Measurements from ENCODE around the gene RABGAP1L. TPM values are rescaled to one million over a fixed set of nuclear protein-coding genes. Genes with fewer than 3 reads are reported as not detected.
A peak's percentile ranks its signal among the peaks of the same experiment; 100 is the strongest.

Gene RABGAP1L
- total RNA-seq, 1 donor from 2014 or later = 83.9 TPM

DNA sequence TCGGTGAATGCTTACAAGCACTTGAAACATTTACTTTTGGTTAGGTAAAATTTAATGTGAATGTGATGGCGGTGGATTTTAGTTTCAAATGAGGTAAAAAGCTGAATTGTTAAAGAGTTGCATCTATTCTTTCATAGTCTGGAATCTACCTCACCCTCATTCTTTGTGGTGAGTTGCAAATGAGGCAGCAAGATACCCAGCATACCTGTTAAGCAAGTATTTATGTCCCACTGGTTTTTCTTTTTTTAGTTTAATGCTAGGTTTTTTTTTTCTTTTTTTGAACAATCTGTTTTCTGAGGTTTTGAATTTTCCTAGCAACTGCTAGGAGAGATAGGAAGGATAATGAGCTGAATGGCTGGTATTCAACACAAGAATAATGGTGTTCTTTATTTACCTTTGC, 712.6 kb downstream of the RABGAP1L start:
- Histone ChIP-seq H3K27ac (no peak overlapping the region), H3K4me3 (no peak overlapping the region), H3K4me1 (peaks cover 7% of the 10 kb centered on the region), H3K36me3 (no peaks in the 10 kb centered on the region), H3K9me3 (no peaks in the 10 kb centered on the region), H3K27me3 (ENCODE audit: low read depth) (no peaks in the 10 kb centered on the region)
- ATAC-seq = peak in 1 of 2 donors; percentile 29
- TF ChIP-seq, protein P1, sequence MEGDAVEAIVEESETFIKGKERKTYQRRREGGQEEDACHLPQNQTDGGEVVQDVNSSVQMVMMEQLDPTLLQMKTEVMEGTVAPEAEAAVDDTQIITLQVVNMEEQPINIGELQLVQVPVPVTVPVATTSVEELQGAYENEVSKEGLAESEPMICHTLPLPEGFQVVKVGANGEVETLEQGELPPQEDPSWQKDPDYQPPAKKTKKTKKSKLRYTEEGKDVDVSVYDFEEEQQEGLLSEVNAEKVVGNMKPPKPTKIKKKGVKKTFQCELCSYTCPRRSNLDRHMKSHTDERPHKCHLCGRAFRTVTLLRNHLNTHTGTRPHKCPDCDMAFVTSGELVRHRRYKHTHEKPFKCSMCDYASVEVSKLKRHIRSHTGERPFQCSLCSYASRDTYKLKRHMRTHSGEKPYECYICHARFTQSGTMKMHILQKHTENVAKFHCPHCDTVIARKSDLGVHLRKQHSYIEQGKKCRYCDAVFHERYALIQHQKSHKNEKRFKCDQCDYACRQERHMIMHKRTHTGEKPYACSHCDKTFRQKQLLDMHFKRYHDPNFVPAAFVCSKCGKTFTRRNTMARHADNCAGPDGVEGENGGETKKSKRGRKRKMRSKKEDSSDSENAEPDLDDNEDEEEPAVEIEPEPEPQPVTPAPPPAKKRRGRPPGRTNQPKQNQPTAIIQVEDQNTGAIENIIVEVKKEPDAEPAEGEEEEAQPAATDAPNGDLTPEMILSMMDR (IDR thresholded peaks at IDR 0.05) = no peak
- DNase-seq = no peak
- intact Hi-C loops (cut with DNase I) = no loop called here

DNA sequence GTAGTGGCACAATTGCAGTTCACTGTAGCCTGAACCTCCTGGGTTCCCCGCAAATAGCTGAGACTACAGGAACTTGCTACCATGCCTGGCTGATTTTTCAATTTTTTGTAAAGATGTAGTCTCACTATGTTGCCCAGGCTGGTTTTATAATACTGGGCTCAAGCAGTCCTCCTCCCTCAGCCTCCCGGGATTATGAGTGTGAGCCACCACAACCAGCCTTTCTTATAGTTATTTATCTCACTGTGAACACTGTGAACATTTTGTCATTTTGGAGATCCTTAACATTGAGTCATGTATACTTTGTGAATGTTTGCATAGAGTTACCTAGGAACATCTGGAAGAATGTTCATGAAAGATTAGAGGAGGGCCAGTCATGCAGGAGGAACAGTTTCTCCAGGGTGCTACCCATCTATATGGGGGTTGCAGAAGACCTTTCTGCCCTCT, 713.3 kb downstream of the RABGAP1L start:
- peak in 1 of 2 donors; percentile 9 for ATAC-seq
- DNase-seq = no peak
- H3K36me3 ChIP-seq = no peaks in the 10 kb centered on the region
- no peak overlapping the region for H3K27ac ChIP-seq
- H3K27me3 ChIP-seq (ENCODE audit: low read depth) = no peaks in the 10 kb centered on the region
- intact Hi-C loops (cut with DNase I) = no loop called here
- H3K4me1 ChIP-seq = peaks cover 13% of the 10 kb centered on the region
- no peaks in the 10 kb centered on the region for H3K9me3 ChIP-seq
- no peak overlapping the region for H3K4me3 ChIP-seq
- TF ChIP-seq, protein P1 (IDR thresholded peaks at IDR 0.05) = no peak

DNA sequence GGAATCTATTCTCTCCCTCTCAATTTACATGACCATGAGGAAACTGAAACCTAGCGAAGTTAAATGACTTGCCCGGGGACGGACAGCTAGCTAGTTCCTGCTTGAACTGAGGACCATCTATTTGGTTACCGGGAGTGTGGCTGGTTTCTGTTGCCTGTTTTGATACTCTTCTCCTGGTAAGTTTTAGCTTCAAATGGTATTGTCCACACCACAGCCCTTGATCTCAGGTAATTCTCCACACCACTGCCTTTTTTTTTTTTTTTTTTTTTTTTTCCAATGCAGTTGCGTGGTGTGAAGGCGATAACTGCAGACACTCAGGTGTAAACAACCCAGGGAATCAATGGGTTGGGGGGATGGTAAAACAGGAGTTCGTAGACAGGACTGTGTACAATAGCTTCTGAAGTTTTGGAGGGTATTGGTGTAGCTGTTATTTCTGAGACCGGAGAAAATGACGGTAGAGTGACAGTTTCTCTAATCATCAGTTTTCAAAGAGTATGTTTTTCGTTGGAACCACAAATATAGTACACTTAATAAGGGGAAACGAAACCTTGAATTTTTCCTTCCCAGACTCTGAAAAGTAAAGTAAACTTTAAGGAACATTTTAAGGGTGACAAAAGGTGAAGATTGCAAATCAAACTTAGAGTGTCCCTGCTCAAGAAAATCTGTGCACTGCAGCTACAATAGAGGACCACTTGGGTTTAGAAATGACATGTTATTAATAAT, 715.2 kb downstream of the RABGAP1L start:
- TF ChIP-seq, protein P1 (IDR thresholded peaks at IDR 0.05) = no peak
- H3K4me1 ChIP-seq = peaks cover 14% of the 10 kb centered on the region
- peak overlapping the region; percentile 57 for H3K27ac ChIP-seq
- DNase-seq = no peak
- intact Hi-C loops (cut with DNase I) = no loop called here
- H3K9me3 ChIP-seq = no peaks in the 10 kb centered on the region
- H3K4me3 ChIP-seq = peak overlapping the region; percentile 44
- no peaks in the 10 kb centered on the region for H3K36me3 ChIP-seq
- no peaks in the 10 kb centered on the region for H3K27me3 ChIP-seq (ENCODE audit: low read depth)
- peak; percentile 59 to 63 for ATAC-seq

DNA sequence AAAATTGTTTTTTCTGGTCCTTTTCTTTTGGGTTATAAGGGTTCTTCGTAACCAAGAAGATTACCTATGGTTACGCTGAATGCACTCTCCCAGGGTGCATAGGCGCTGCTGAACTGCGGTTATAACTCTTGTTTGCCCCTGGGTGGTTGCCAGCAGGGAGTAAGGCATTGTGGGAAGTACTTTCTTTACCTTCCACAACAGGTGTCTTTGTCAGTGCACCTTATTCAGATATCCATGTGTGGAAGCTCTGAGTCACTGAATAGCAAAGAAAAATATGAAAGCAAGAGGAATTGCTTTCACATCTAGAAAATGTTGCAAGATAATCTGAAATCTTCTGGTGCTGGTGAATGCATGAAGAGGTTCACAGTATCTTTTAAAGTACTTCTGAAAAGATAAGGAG, 716.0 kb downstream of the RABGAP1L start:
- peaks cover 14% of the 10 kb centered on the region for H3K4me1 ChIP-seq
- peak overlapping the region; percentile 57 for H3K27ac ChIP-seq
- H3K27me3 ChIP-seq (ENCODE audit: low read depth) = no peaks in the 10 kb centered on the region
- ATAC-seq (peak; percentile 81 to 86), DNase-seq (peak; percentile 65)
- no peaks in the 10 kb centered on the region for H3K9me3 ChIP-seq
- peak overlapping the region; percentile 44 for H3K4me3 ChIP-seq
- H3K36me3 ChIP-seq = no peaks in the 10 kb centered on the region
- intact Hi-C loops (cut with DNase I) = no loop called here
- TF ChIP-seq, protein P1 (IDR thresholded peaks at IDR 0.05) = no peak

DNA sequence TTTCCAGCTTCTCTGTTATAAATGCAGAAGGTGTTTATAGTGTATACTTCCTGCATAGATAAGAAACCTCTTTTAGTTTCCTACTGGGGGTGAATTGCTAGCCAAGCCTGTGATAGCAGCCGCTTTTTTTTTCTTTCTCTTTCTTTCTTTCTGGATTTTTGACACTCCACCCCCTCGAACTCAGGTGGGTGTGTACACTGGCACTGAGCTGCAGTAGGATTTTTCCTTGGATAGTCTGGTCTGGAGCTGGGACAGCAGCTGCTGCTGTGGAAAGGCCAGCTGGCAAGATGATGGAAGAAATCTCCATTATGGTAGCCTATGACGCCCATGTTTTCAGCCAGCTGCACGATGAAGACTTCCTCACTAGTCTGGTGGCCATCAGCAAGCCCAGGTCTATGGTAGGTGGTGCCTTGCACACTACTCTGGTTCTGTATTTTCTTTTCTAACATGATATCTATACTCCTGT, 717.9 kb downstream of the RABGAP1L start:
- Histone ChIP-seq H3K27ac (no peak overlapping the region), H3K27me3 (ENCODE audit: low read depth) (no peaks in the 10 kb centered on the region), H3K36me3 (peaks cover 3% of the 10 kb centered on the region), H3K4me1 (peaks cover 10% of the 10 kb centered on the region), H3K4me3 (peak overlapping the region; percentile 44), H3K9me3 (no peaks in the 10 kb centered on the region)
- intact Hi-C loops (cut with DNase I) = no loop called here
- TF ChIP-seq, protein P1 (IDR thresholded peaks at IDR 0.05) = no peak
- ATAC-seq = peak; percentile 26 to 31
- DNase-seq = no peak
